Activated T-helper 17 cell treated with anti-CD3 and anti-CD28 coated beads, Interleukin-2, amount 50 U/mL, for 72 hours (primary cell): ENCODE data around the gene MAST2. TPM values are rescaled to one million over a fixed set of nuclear protein-coding genes. Genes with fewer than 3 reads are reported as not detected.
"Not testable (repeated sequence)": the region's sequence is repeated elsewhere in the genome, so short reads cannot be mapped to it uniquely, and the experiment has no call there.

Experiments used
- ATAC-seq: fragments of 150-1000 bp; cut with Tn5 transposase; replicated peaks from 2 replicates; pipeline ENCODE4 v1.10.0; 2021; ENCODE audit warnings: mild to moderate bottlenecking, moderate library complexity
- H3K27ac Mint-ChIP-seq: one replicate; pipeline ENCODE4 v1.8.0; 2022; ENCODE audit warnings: mixed read lengths
- H3K27me3 Mint-ChIP-seq: one replicate; pipeline ENCODE4 v1.8.0; 2022; ENCODE audit warnings: mixed read lengths
- H3K36me3 Mint-ChIP-seq: one replicate; pipeline ENCODE4 v1.8.0; 2022; ENCODE audit warnings: low read depth, mild to moderate bottlenecking, mixed read lengths
- H3K4me1 Mint-ChIP-seq: one replicate; pipeline ENCODE4 v1.8.0; 2022; ENCODE audit warnings: mixed read lengths
- H3K4me3 Mint-ChIP-seq: one replicate; pipeline ENCODE4 v1.8.0; 2022; ENCODE audit warnings: mild to moderate bottlenecking, mixed read lengths
- H3K9me3 Mint-ChIP-seq: one replicate; pipeline ENCODE4 v1.8.0; 2022; ENCODE audit warnings: mixed read lengths
- total RNA-seq, 2 donors: library from RNA; stranded (reverse); gene quantifications; one replicate each; pipeline ENCODE4 v1.2.3, GENCODE V29; 2022

Gene MAST2
- total RNA-seq, 2 donors from 2014 or later, result 24.4 to 29.8 TPM

GRCh38 chr1:45938029-45938428 is 134.6 kb downstream of the MAST2 start:
- Mint-ChIP-seq H3K27me3 (no peaks in the 10 kb centered on the region), H3K36me3 (no peaks in the 10 kb centered on the region), H3K4me1 (no peaks in the 10 kb centered on the region), H3K27ac (no peak overlapping the region), H3K9me3 (no peaks in the 10 kb centered on the region), H3K4me3 (no peak overlapping the region)
- ATAC-seq, result no peak

GRCh38 chr1:45942411-45942810 is 139.0 kb downstream of the MAST2 start:
- Mint-ChIP-seq H3K36me3 (no peaks in the 10 kb centered on the region), H3K27ac (no peak overlapping the region), H3K27me3 (no peaks in the 10 kb centered on the region), H3K4me1 (no peaks in the 10 kb centered on the region), H3K9me3 (no peaks in the 10 kb centered on the region), H3K4me3 (no peak overlapping the region)
- ATAC-seq, result no peak

GRCh38 chr1:45943185-45943584 is 139.8 kb downstream of the MAST2 start:
- no peak overlapping the region for H3K27ac Mint-ChIP-seq
- no peak for ATAC-seq
- H3K36me3 Mint-ChIP-seq, result no peaks in the 10 kb centered on the region
- H3K9me3 Mint-ChIP-seq, result no peaks in the 10 kb centered on the region
- H3K4me3 Mint-ChIP-seq, result no peak overlapping the region
- no peaks in the 10 kb centered on the region for H3K27me3 Mint-ChIP-seq
- H3K4me1 Mint-ChIP-seq, result no peaks in the 10 kb centered on the region

- no peaks in the 10 kb centered on the region for H3K9me3 Mint-ChIP-seq
- no peak overlapping the region for H3K4me3 Mint-ChIP-seq
- no peak for ATAC-seq
- no peaks in the 10 kb centered on the region for H3K4me1 Mint-ChIP-seq
- H3K27ac Mint-ChIP-seq, result no peak overlapping the region
- no peaks in the 10 kb centered on the region for H3K27me3 Mint-ChIP-seq
- no peaks in the 10 kb centered on the region for H3K36me3 Mint-ChIP-seq
Observed at GRCh38 chr1:45945426-45945825, 142.0 kb downstream of the MAST2 start.

GRCh38 chr1:45949462-45949861 is 146.1 kb downstream of the MAST2 start:
- not testable (repeated sequence) for H3K27ac Mint-ChIP-seq, H3K27me3 Mint-ChIP-seq, H3K9me3 Mint-ChIP-seq, H3K4me3 Mint-ChIP-seq, H3K4me1 Mint-ChIP-seq, H3K36me3 Mint-ChIP-seq, ATAC-seq

- H3K27ac Mint-ChIP-seq, result no peak overlapping the region
- H3K9me3 Mint-ChIP-seq, result no peaks in the 10 kb centered on the region
Observed at GRCh38 chr1:45952072-45952471, 148.7 kb downstream of the MAST2 start.

GRCh38 chr1:45953934-45954847 is 150.8 kb downstream of the MAST2 start:
- Mint-ChIP-seq H3K27ac (no peak overlapping the region), H3K4me3 (no peak overlapping the region), H3K27me3 (no peaks in the 10 kb centered on the region), H3K9me3 (no peaks in the 10 kb centered on the region), H3K36me3 (no peaks in the 10 kb centered on the region), H3K4me1 (no peaks in the 10 kb centered on the region)
- ATAC-seq, result no peak

More at GRCh38 chr1:45952072-45952471, 148.7 kb downstream of the MAST2 start:
- Mint-ChIP-seq H3K36me3 (no peaks in the 10 kb centered on the region), H3K27me3 (no peaks in the 10 kb centered on the region), H3K4me1 (no peaks in the 10 kb centered on the region), H3K4me3 (no peak overlapping the region)
- ATAC-seq, result no peak

GRCh38 chr1:45957684-45958083 is 154.3 kb downstream of the MAST2 start:
- no peak overlapping the region for H3K27ac Mint-ChIP-seq
- H3K36me3 Mint-ChIP-seq, result peaks cover 11% of the 10 kb centered on the region
- H3K27me3 Mint-ChIP-seq, result no peaks in the 10 kb centered on the region
- H3K4me3 Mint-ChIP-seq, result no peak overlapping the region
- ATAC-seq, result no peak
- H3K9me3 Mint-ChIP-seq, result no peaks in the 10 kb centered on the region
- H3K4me1 Mint-ChIP-seq, result no peaks in the 10 kb centered on the region

- no peaks in the 10 kb centered on the region for H3K4me1 Mint-ChIP-seq
- no peak for ATAC-seq
- H3K27ac Mint-ChIP-seq, result no peak overlapping the region
- H3K27me3 Mint-ChIP-seq, result no peaks in the 10 kb centered on the region
- H3K9me3 Mint-ChIP-seq, result no peaks in the 10 kb centered on the region
- no peak overlapping the region for H3K4me3 Mint-ChIP-seq
- H3K36me3 Mint-ChIP-seq, result peaks cover 11% of the 10 kb centered on the region
Observed at GRCh38 chr1:45958317-45958716, 154.9 kb downstream of the MAST2 start.

- Mint-ChIP-seq H3K27ac (no peak overlapping the region), H3K4me3 (no peak overlapping the region), H3K36me3 (peaks cover 15% of the 10 kb centered on the region), H3K4me1 (no peaks in the 10 kb centered on the region), H3K27me3 (no peaks in the 10 kb centered on the region), H3K9me3 (no peaks in the 10 kb centered on the region)
- no peak for ATAC-seq
Observed at GRCh38 chr1:45960930-45961715, 157.7 kb downstream of the MAST2 start.

- not testable (repeated sequence) for H3K4me3 Mint-ChIP-seq, H3K4me1 Mint-ChIP-seq, ATAC-seq, H3K27ac Mint-ChIP-seq, H3K27me3 Mint-ChIP-seq, H3K9me3 Mint-ChIP-seq
- H3K36me3 Mint-ChIP-seq, result peaks cover 15% of the 10 kb centered on the region
Observed at GRCh38 chr1:45961936-45962335, 158.5 kb downstream of the MAST2 start.

GRCh38 chr1:45968941-45969666 is 165.7 kb downstream of the MAST2 start:
- Mint-ChIP-seq H3K36me3 (peaks cover 10% of the 10 kb centered on the region), H3K27ac (no peak overlapping the region), H3K9me3 (no peaks in the 10 kb centered on the region), H3K4me3 (no peak overlapping the region), H3K27me3 (no peaks in the 10 kb centered on the region), H3K4me1 (no peaks in the 10 kb centered on the region)
- no peak for ATAC-seq

- no peak overlapping the region for H3K4me3 Mint-ChIP-seq
- H3K36me3 Mint-ChIP-seq, result peaks cover 7% of the 10 kb centered on the region
- ATAC-seq, result no peak
- no peaks in the 10 kb centered on the region for H3K4me1 Mint-ChIP-seq
- H3K9me3 Mint-ChIP-seq, result no peaks in the 10 kb centered on the region
- no peaks in the 10 kb centered on the region for H3K27me3 Mint-ChIP-seq
- H3K27ac Mint-ChIP-seq, result no peak overlapping the region
Observed at GRCh38 chr1:45969866-45970265, 166.5 kb downstream of the MAST2 start.

GRCh38 chr1:45971335-45971734 is 167.9 kb downstream of the MAST2 start:
- H3K4me1 Mint-ChIP-seq, result no peaks in the 10 kb centered on the region
- no peak overlapping the region for H3K4me3 Mint-ChIP-seq
- no peaks in the 10 kb centered on the region for H3K27me3 Mint-ChIP-seq
- ATAC-seq, result no peak
- H3K36me3 Mint-ChIP-seq, result peaks cover 7% of the 10 kb centered on the region
- H3K27ac Mint-ChIP-seq, result no peak overlapping the region
- no peaks in the 10 kb centered on the region for H3K9me3 Mint-ChIP-seq
